CD4-positive, alpha-beta T cell treated with Interleukin-1 beta for 1 hour (primary cell): Measurements from ENCODE around the gene PF4V1.
"Not testable (repeated sequence)": the region's sequence is repeated elsewhere in the genome, so short reads cannot be mapped to it uniquely, and the experiment has no call there.

ENCODE experiments used
- DNase-seq, 2 donors: peaks; one replicate each; pipeline ENCODE4 v3.0.0-alpha.2; 2020 to 2022

Gene PF4V1

GRCh38 chr4:73871511-73872310, 18.6 kb downstream of the PF4V1 start:
- DNase-seq = no peak

DNA sequence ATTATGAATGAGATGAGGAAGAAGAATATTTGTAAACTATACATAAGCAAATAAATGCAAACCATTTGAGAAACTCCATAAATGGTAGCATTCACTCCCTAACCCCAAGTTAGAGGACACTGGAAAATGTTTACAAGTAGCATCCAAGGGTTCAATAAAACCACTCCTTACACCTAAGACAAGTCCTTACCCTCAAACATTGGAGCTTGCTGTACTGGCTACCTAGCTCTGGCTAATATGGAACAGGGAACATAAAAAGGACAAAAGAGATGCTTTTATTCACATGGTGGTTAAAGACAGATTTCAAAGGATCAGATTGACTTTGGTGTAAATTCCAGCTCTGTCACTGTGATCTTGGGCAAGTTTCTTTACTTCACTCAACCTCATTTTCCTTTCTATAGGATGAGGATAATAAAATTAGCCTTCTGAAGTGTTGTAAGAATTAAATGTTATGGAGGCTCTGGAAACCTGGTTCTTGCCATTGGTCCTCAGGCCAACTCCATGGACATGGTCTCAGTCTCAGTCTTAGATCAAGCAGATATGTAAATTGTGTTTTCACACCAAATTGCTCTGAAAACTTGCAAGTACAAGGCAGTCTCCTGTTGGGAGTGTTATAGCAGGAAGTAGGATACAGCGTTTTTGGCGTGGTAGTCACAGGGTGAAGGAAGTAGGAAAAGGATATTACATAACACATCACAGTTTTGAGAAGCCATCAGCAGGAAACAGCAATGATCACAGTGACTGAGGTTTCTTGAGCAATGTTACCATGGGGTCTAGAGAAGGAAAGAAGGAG, 19.4 kb downstream of the PF4V1 start:
- DNase-seq = no peak

- DNase-seq = no peak
These were observed 21.3 kb downstream of the PF4V1 start for GRCh38 chr4:73874386-73874785.

- no peak for DNase-seq
These were observed 22.3 kb downstream of the PF4V1 start for GRCh38 chr4:73875401-73875800.

DNA sequence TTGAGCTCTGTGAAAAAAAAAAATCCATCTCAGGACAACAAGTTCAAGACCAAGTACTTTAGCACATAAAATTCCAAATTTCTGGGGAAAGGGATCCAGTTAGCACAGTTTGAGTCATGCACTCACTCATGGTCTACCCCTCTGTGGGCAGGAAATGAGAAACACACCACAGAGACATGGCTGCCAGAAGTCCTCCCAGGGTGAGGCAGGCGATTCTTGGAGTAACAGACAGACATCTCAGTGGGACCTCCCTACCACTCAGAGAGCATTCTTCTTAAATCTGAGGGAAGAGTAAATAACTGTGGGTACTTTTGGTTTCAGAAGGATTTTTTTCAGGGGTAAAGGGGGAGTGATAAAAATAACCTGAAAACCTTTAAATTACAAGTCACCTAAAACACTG, 30.2 kb downstream of the PF4V1 start:
- no peak for DNase-seq

DNA sequence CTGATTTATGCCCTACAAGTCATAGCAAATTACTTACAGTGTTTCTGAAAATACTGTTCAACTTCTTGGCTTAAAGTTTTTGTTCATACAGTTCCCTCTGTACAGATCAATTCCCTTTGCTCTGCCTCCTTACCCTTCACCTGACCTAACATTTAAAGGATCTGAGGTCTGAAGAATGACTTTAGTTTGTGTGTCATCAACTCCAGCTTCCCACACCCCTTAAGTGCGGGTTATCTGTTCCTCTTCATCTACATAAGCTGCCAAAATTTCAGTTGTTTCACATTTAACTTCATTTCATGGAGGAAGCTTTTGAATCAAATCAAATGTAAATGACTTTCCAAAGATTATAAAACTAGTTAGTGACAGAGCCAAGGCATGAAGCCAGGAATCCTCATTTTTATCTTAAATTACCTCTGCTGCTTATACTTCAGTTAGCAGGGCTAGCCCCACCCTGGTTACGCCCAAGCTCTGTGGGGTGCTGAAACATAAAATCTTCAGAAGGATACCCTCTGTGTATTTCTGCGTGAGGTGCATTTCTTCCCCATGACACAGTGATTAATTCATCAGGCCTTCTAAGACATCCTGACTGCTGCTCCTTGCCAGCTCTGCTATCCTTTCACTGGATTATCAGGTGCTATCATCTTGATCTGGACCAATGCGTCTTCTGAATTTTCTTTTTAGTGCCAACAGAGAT, 32.6 kb downstream of the PF4V1 start:
- no peak for DNase-seq

DNA sequence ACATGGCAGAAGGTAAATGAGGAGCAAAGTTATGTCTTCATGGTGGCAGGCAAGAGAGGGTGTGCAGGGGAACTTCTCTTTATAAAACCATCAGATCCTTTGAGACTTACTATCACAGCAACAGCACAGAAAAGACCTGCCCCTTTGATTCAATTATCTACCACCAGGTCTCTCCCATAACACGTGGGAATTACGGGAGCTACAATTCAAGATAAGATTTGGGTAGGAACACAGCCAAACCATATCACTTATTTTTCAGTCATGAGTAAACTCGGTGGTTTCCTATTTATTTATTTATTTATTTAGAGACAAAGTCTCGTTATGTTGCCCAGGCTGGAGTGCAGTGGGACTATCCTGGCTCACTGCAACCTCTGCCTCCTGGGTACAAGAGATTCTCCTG, 38.2 kb downstream of the PF4V1 start:
- no peak for DNase-seq

- DNase-seq = no peak
These were observed 38.8 kb downstream of the PF4V1 start for GRCh38 chr4:73891739-73892405.

- no peak for DNase-seq
These were observed 39.9 kb downstream of the PF4V1 start for GRCh38 chr4:73892966-73893365.

GRCh38 chr4:73894001-73894400, 40.9 kb downstream of the PF4V1 start:
- DNase-seq = no peak

GRCh38 chr4:73895201-73896175, 42.4 kb downstream of the PF4V1 start:
- DNase-seq = no peak

- DNase-seq = no peak
These were observed 43.3 kb downstream of the PF4V1 start for GRCh38 chr4:73896416-73896815.

- DNase-seq = no peak
These were observed 44.5 kb downstream of the PF4V1 start for GRCh38 chr4:73897380-73898136.

GRCh38 chr4:73899338-73899737, 46.2 kb downstream of the PF4V1 start:
- DNase-seq = not testable (repeated sequence)

GRCh38 chr4:73901031-73901430, 47.9 kb downstream of the PF4V1 start:
- no peak for DNase-seq

- no peak for DNase-seq
These were observed 49.0 kb downstream of the PF4V1 start for GRCh38 chr4:73902038-73902637.

- no peak for DNase-seq
These were observed 49.9 kb downstream of the PF4V1 start for GRCh38 chr4:73902817-73903547.
